Central memory CD8-positive, alpha-beta T cell (primary cell): ENCODE measurements around the gene KSR1.
A peak's percentile ranks its signal among the peaks of the same experiment; 100 is the strongest.

Experiments used
- ATAC-seq: fragments of 150-1000 bp; cut with Tn5 transposase; replicated peaks from 2 replicates; pipeline ENCODE4 v1.10.0; 2022; ENCODE audit warnings: mild to moderate bottlenecking, moderate FRiP score, moderate number of reproducible peaks; ENCODE audit not compliant: poor library complexity, severe bottlenecking; ENCODE audit errors: extremely low read depth
- DNase-seq, 2 donors: peaks; one replicate each; pipeline ENCODE4 v3.0.0; 2021; ENCODE audit warnings: low spot score in 2 of 2
- H3K27ac Mint-ChIP-seq: one replicate; pipeline ENCODE4 v1.8.0; 2022; ENCODE audit warnings: low read depth, mild to moderate bottlenecking, moderate library complexity, mixed read lengths
- H3K27me3 Mint-ChIP-seq: one replicate; pipeline ENCODE4 v1.8.0; 2022; ENCODE audit warnings: mixed read lengths
- H3K36me3 Mint-ChIP-seq: one replicate; pipeline ENCODE4 v1.8.0; 2022; ENCODE audit warnings: mild to moderate bottlenecking, moderate library complexity, mixed read lengths; ENCODE audit not compliant: insufficient read depth
- H3K4me1 Mint-ChIP-seq: one replicate; pipeline ENCODE4 v1.8.0; 2022; ENCODE audit warnings: mixed read lengths
- H3K4me3 Mint-ChIP-seq: one replicate; pipeline ENCODE4 v1.8.0; 2022; ENCODE audit warnings: mild to moderate bottlenecking, moderate library complexity, mixed read lengths
- H3K9me3 Mint-ChIP-seq: one replicate; pipeline ENCODE4 v1.8.0; 2022; ENCODE audit warnings: mixed read lengths

KSR1 gene

DNA sequence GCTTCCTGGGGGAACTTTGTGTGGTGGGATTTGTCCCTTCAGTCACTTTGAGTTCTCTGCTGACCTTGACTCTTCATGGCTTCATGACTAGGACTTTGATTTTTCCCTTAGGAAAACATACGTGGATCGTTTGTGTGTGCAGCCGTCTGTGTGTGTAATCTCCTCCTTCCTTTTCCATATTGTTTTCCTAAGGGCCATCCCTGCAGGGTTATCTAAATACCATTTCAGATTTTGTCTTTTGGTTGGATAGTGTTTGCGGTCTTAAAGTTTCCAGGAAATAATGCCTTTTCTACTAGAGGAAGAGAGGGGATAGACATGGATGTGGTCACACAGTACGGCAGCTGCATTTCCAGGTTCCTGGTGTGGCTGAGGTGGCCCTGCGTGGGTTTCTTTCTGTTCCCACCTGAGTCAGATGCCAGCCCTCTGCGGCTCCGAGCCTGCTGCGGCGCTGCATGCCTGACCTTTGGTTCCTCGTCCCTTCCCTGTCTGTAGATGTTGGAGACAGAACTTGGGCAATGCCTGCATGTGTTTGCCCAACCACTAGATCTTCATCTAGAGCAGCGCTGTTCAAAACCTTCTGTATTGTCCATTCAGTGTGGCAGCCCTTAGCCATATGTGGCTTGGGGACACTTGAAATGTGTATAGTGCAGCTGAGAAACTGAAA, 102.7 kb downstream of the KSR1 start:
- Mint-ChIP-seq H3K4me1 (peaks cover 12% of the 10 kb centered on the region), H3K27me3 (no peaks in the 10 kb centered on the region), H3K27ac (peak overlapping the region; percentile 30), H3K9me3 (no peaks in the 10 kb centered on the region), H3K36me3 (peaks cover 9% of the 10 kb centered on the region), H3K4me3 (no peak overlapping the region)
- ATAC-seq (no peak), DNase-seq (no peak)

GRCh38 chr17:27559506-27560481, 103.5 kb downstream of the KSR1 start:
- Mint-ChIP-seq H3K9me3 (no peaks in the 10 kb centered on the region), H3K27ac (peak overlapping the region; percentile 30), H3K36me3 (peaks cover 9% of the 10 kb centered on the region), H3K27me3 (no peaks in the 10 kb centered on the region), H3K4me3 (no peak overlapping the region), H3K4me1 (peaks cover 20% of the 10 kb centered on the region)
- no peak for DNase-seq
- ATAC-seq: no peak

GRCh38 chr17:27560668-27561067, 104.4 kb downstream of the KSR1 start:
- Mint-ChIP-seq H3K9me3 (no peaks in the 10 kb centered on the region), H3K4me3 (no peak overlapping the region), H3K36me3 (peaks cover 4% of the 10 kb centered on the region), H3K27me3 (no peaks in the 10 kb centered on the region), H3K27ac (no peak overlapping the region), H3K4me1 (peaks cover 14% of the 10 kb centered on the region)
- ATAC-seq (no peak), DNase-seq (no peak)

- Mint-ChIP-seq H3K4me1 (peaks cover 16% of the 10 kb centered on the region), H3K36me3 (peaks cover 3% of the 10 kb centered on the region), H3K27me3 (no peaks in the 10 kb centered on the region), H3K4me3 (no peak overlapping the region), H3K27ac (peak overlapping the region; percentile 67), H3K9me3 (no peaks in the 10 kb centered on the region)
- no peak for ATAC-seq
- no peak for DNase-seq
Observed at GRCh38 chr17:27562777-27563455, 106.7 kb downstream of the KSR1 start.

DNA sequence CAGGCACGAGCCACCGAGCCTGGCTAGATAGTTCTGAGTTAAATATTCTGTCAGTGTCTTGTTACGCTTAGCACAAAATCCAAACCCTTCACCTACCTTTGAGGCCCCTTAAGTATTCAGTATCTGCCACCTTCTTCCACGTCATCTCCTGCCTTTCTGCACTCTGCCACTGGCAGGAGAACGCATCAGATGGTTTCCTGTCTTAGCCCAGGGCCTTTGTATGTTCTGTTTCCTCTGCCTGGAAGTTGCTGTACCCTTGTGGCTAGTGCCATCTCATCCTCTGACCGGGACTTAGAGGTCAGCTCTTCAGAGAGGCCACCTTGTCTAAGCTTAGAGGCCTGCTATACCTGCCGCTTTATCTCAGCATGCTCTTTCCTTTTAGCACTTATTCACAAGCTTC, 107.3 kb downstream of the KSR1 start:
- ATAC-seq (no peak), DNase-seq (no peak)
- no peak overlapping the region for H3K4me3 Mint-ChIP-seq

DNA sequence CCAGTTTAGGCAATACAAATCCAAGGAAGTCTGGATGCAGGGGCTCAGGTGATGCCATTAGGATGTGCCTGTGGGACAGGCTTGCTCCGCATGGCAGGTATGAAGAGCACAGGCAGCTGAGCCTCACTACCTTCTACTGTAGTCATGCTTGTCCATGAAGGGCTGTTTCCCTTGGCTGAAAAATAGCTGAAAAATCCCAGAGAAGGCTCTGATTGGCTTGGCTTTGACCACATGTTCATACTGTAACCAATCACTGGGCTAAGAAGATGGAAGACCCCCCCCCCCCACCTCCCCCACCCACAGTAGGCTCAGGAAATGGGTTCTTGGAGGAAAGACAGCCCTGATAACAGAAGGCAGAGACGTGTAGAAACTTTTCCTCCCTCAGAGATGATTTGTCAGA, 108.2 kb downstream of the KSR1 start:
- ATAC-seq (no peak), DNase-seq (no peak)
- Mint-ChIP-seq H3K27me3 (no peaks in the 10 kb centered on the region), H3K9me3 (no peaks in the 10 kb centered on the region), H3K27ac (no peak overlapping the region), H3K4me3 (no peak overlapping the region), H3K4me1 (peaks cover 28% of the 10 kb centered on the region), H3K36me3 (peaks cover 4% of the 10 kb centered on the region)

More for the DNA sequence above, 107.3 kb downstream of the KSR1 start:
- Mint-ChIP-seq H3K9me3 (no peaks in the 10 kb centered on the region), H3K4me1 (peaks cover 20% of the 10 kb centered on the region), H3K27me3 (no peaks in the 10 kb centered on the region), H3K27ac (peak overlapping the region; percentile 67), H3K36me3 (peaks cover 2% of the 10 kb centered on the region)

DNA sequence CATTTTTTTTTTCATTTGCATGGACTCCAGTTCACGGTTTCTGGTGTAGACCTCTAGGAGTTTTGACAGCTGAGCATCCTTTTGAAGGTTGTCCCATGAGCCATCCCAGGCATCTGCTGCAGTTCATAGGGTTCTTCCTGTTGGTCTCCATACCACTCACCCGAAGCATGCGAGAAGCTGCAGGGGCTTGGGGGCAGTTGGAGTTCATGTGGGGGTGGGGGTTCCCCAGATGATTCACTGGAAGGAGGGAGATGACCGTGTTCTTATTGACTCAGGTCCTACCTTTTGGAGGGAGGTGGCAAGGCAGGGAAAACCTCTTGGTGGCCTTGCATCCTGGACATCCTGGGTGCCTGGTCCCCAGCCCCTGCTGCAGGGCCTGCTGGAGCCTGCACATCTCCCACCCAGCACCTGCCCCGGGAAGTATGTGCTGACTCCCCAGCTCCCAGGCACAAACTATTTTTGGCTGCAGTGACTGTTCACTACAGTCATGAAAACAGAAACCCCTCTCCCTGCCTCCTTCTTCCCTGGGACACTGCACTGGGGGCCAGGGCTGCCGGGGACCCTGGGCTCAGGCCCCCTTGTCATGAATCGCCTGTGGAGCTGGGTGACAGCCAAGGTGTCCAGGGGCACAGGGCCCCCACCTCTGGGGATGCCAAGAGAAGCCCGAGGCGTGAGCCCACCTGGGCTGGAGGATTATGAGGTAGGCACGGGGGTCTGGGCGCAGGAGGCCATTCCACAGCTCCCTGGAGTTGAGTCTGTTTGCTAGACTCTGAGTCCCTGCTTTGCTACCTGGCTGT, 109.8 kb downstream of the KSR1 start:
- Mint-ChIP-seq H3K27ac (no peak overlapping the region), H3K9me3 (no peaks in the 10 kb centered on the region), H3K4me3 (no peak overlapping the region), H3K27me3 (no peaks in the 10 kb centered on the region), H3K36me3 (peaks cover 4% of the 10 kb centered on the region), H3K4me1 (peaks cover 30% of the 10 kb centered on the region)
- DNase-seq: no peak
- ATAC-seq: no peak

DNA sequence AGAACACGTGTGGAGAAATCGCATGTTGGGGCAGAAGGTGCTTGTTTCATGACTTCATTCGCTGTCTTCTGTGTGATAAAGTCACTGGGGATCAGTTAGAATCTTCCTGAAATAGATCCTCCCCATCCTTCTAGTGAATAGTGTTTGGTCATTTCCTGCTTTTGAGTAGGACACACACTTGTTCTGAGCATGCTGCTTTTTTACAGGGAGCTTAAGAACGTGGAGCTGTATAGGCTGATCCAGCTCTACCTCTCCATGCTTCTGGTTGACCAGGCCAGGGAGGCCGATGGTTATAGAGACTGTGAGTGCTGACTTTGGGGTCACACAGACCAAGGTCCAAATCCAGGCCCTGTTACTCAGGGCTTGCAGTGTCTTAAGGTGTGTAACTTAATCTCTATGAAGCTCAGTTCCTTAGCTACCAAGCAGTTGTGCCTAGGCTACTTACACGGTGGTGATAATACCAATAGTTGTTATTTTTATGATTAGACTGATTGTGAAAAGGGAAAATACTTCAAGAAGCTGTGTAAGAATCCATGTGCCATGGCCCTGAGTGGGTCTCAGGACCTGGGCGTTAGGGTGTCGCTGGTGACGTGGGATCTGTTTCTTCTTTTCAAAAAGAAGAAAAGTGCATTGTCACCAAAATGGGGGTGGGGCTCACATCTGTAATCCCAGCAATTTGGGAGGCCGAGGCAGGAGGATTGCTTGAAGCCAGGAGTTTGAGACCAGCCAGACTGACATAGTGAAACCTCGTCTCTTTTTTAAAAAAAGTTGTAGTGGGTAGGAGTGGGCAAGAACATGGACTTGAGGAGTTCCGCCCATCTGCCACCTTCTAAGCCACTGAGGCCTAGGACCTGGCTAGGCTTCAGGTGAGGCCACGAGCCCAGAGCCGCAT, 110.7 kb downstream of the KSR1 start:
- no peaks in the 10 kb centered on the region for H3K9me3 Mint-ChIP-seq
- peaks cover 4% of the 10 kb centered on the region for H3K36me3 Mint-ChIP-seq
- ATAC-seq: no peak
- H3K4me3 Mint-ChIP-seq: no peak overlapping the region
- no peak for DNase-seq
- H3K4me1 Mint-ChIP-seq: peaks cover 36% of the 10 kb centered on the region
- H3K27ac Mint-ChIP-seq: no peak overlapping the region
- no peaks in the 10 kb centered on the region for H3K27me3 Mint-ChIP-seq

- DNase-seq (no peak), ATAC-seq (no peak)
- Mint-ChIP-seq H3K4me3 (no peak overlapping the region), H3K27ac (no peak overlapping the region), H3K36me3 (peaks cover 4% of the 10 kb centered on the region), H3K4me1 (peaks cover 36% of the 10 kb centered on the region), H3K27me3 (no peaks in the 10 kb centered on the region), H3K9me3 (no peaks in the 10 kb centered on the region)
Observed at GRCh38 chr17:27567563-27567859, 111.3 kb downstream of the KSR1 start.

- Mint-ChIP-seq H3K36me3 (peaks cover 4% of the 10 kb centered on the region), H3K4me3 (no peak overlapping the region), H3K9me3 (no peaks in the 10 kb centered on the region), H3K27ac (peak overlapping the region; percentile 84), H3K4me1 (peaks cover 36% of the 10 kb centered on the region), H3K27me3 (no peaks in the 10 kb centered on the region)
- DNase-seq (no peak), ATAC-seq (no peak)
Observed at GRCh38 chr17:27568216-27568615, 112.0 kb downstream of the KSR1 start.

DNA sequence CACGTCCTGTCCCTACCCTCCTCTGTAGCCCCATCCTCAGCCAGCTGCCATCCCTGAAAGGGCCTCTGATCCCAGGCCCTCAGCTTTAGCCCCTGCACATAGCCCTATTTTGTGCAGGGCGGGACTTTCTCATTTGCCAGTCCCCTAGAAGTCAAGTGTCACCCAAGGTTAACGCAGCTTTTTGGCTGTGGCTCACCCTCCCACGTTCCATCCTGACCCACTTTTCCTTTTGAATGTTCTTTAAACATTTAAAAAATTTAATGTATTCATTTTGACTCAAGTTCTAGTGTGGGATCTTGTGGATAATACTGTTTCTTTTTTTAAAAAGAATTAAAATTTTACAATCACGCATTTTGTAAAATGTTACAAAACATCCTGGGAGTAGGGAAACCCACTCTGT, 112.6 kb downstream of the KSR1 start:
- ATAC-seq (no peak), DNase-seq (no peak)
- Mint-ChIP-seq H3K36me3 (peaks cover 6% of the 10 kb centered on the region), H3K27ac (peak overlapping the region; percentile 84), H3K4me3 (no peak overlapping the region), H3K9me3 (no peaks in the 10 kb centered on the region), H3K27me3 (no peaks in the 10 kb centered on the region), H3K4me1 (peaks cover 36% of the 10 kb centered on the region)
